ENCODE measurements around the gene COG5. TPM values are rescaled to one million over a fixed set of nuclear protein-coding genes. Genes with fewer than 3 reads are reported as not detected.

The COG5 gene
- total RNA-seq, 1 experiment from 2014 or later, result 29.1 TPM

GRCh38 chr7:107190090-107190489 lies 373.6 kb downstream of the COG5 start:
- no TSS peak for BruUV-seq (replicated peaks)
- no peak for TF ChIP-seq SIN3A (IDR thresholded peaks at IDR 0.05; ENCODE audit: borderline replicate concordance, insufficient read depth, low read depth, low read length)
- TF ChIP-seq CTCF (IDR thresholded peaks at IDR 0.05), result no peak
- TF ChIP-seq POLR2AphosphoS5 (IDR thresholded peaks at IDR 0.05; ENCODE audit: low read depth, low read length), result no peak
- no peak for TF ChIP-seq REST (IDR thresholded peaks at IDR 0.05; ENCODE audit: insufficient read depth in 1 of 2, low read depth in 2 of 2, low read length in 1 of 2)
- no peak for TF ChIP-seq TCF7L2 (IDR thresholded peaks at IDR 0.05; ENCODE audit: low read depth, low read length)
- intact Hi-C loops (cut with micrococcal nuclease; ENCODE audit: unreplicated experiment), result no loop called here
- Histone ChIP-seq H3K27me3 (ENCODE audit: control insufficient read depth, insufficient read depth, low read length) (no peaks in the 10 kb centered on the region), H3K4me1 (ENCODE audit: control insufficient read depth, insufficient read depth, low read length) (no peaks in the 10 kb centered on the region), H3K4me3 (ENCODE audit: low read depth in 2 of 2, low read length in 2 of 2) (no peak overlapping the region), H3K36me3 (ENCODE audit: control insufficient read depth, insufficient read depth, low read length) (peaks cover 12% of the 10 kb centered on the region), H3K9me3 (ENCODE audit: control insufficient read depth, insufficient read depth, low read depth, low read length) (no peaks in the 10 kb centered on the region), H3K27ac (ENCODE audit: low read length) (no peak overlapping the region)
- no peak for ATAC-seq
- CTCF ChIA-PET, result interaction anchor here (0.6 kb wide), 1 partner anchor 140 kb away, joined by 4 read pairs; no protein-coding TSS in a partner anchor
- no peak for DNase-seq (ENCODE audit: low read depth, low spot score)
- in situ Hi-C loops (cut with HindIII; ENCODE audit: low pct_unique_long_range_greater_than_20kb, low sequenced_read_pairs), result no loop called here
- POLR2A ChIA-PET, result no interaction called here

GRCh38 chr7:107187774-107188173 lies 375.9 kb downstream of the COG5 start:
- Histone ChIP-seq H3K9me3 (ENCODE audit: control insufficient read depth, insufficient read depth, low read depth, low read length) (no peaks in the 10 kb centered on the region), H3K27ac (ENCODE audit: low read length) (no peak overlapping the region), H3K4me1 (ENCODE audit: control insufficient read depth, insufficient read depth, low read length) (no peaks in the 10 kb centered on the region), H3K27me3 (ENCODE audit: control insufficient read depth, insufficient read depth, low read length) (no peaks in the 10 kb centered on the region), H3K36me3 (ENCODE audit: control insufficient read depth, insufficient read depth, low read length) (peaks cover 16% of the 10 kb centered on the region), H3K4me3 (ENCODE audit: low read depth in 2 of 2, low read length in 2 of 2) (no peak overlapping the region)
- BruUV-seq (replicated peaks), result no TSS peak
- no peak for ATAC-seq
- in situ Hi-C loops (cut with HindIII; ENCODE audit: low pct_unique_long_range_greater_than_20kb, low sequenced_read_pairs) (no loop called here), intact Hi-C loops (cut with micrococcal nuclease; ENCODE audit: unreplicated experiment) (no loop called here)
- ChIA-PET POLR2A (no interaction called here), CTCF (no interaction called here)
- DNase-seq (ENCODE audit: low read depth, low spot score), result no peak
- TF ChIP-seq SIN3A (IDR thresholded peaks at IDR 0.05; ENCODE audit: borderline replicate concordance, insufficient read depth, low read depth, low read length) (no peak), TCF7L2 (IDR thresholded peaks at IDR 0.05; ENCODE audit: low read depth, low read length) (no peak)

- peaks cover 18% of the 10 kb centered on the region for H3K36me3 ChIP-seq (ENCODE audit: control insufficient read depth, insufficient read depth, low read length)
- H3K4me1 ChIP-seq (ENCODE audit: control insufficient read depth, insufficient read depth, low read length), result no peaks in the 10 kb centered on the region
- ChIA-PET POLR2A (no interaction called here), CTCF (no interaction called here)
- intact Hi-C loops (cut with micrococcal nuclease; ENCODE audit: unreplicated experiment), result no loop called here
- TF ChIP-seq POLR2AphosphoS5 (IDR thresholded peaks at IDR 0.05; ENCODE audit: low read depth, low read length), result no peak
- TF ChIP-seq REST (IDR thresholded peaks at IDR 0.05; ENCODE audit: insufficient read depth in 1 of 2, low read depth in 2 of 2, low read length in 1 of 2), result no peak
- TF ChIP-seq TCF7L2 (IDR thresholded peaks at IDR 0.05; ENCODE audit: low read depth, low read length), result no peak
- no peak for TF ChIP-seq SIN3A (IDR thresholded peaks at IDR 0.05; ENCODE audit: borderline replicate concordance, insufficient read depth, low read depth, low read length)
- TF ChIP-seq CTCF (IDR thresholded peaks at IDR 0.05), result no peak
- no TSS peak for BruUV-seq (replicated peaks)
- in situ Hi-C loops (cut with HindIII; ENCODE audit: low pct_unique_long_range_greater_than_20kb, low sequenced_read_pairs), result no loop called here
- no peak overlapping the region for H3K4me3 ChIP-seq (ENCODE audit: low read depth in 2 of 2, low read length in 2 of 2)
- H3K27ac ChIP-seq (ENCODE audit: low read length), result no peak overlapping the region
- no peaks in the 10 kb centered on the region for H3K27me3 ChIP-seq (ENCODE audit: control insufficient read depth, insufficient read depth, low read length)
- ATAC-seq, result no peak
- H3K9me3 ChIP-seq (ENCODE audit: control insufficient read depth, insufficient read depth, low read depth, low read length), result no peaks in the 10 kb centered on the region
- no peak for DNase-seq (ENCODE audit: low read depth, low spot score)
Observed at GRCh38 chr7:107186240-107186639, 377.5 kb downstream of the COG5 start.
